Stimulated activated CD8-positive, alpha-beta memory T cell treated with anti-CD3 and anti-CD28 coated beads, Interleukin-12 subunit alpha, Interleukin-12 subunit beta, amount 100 ng/mL, for 4 hours (primary cell): ENCODE measurements around the gene STIP1.
"Not testable (repeated sequence)": the region's sequence is repeated elsewhere in the genome, so short reads cannot be mapped to it uniquely, and the experiment has no call there.

Experiments used
- DNase-seq: peaks from one replicate; pipeline ENCODE4 v3.0.0-alpha.2; 2020; ENCODE audit warnings: low read depth

Gene STIP1

DNA sequence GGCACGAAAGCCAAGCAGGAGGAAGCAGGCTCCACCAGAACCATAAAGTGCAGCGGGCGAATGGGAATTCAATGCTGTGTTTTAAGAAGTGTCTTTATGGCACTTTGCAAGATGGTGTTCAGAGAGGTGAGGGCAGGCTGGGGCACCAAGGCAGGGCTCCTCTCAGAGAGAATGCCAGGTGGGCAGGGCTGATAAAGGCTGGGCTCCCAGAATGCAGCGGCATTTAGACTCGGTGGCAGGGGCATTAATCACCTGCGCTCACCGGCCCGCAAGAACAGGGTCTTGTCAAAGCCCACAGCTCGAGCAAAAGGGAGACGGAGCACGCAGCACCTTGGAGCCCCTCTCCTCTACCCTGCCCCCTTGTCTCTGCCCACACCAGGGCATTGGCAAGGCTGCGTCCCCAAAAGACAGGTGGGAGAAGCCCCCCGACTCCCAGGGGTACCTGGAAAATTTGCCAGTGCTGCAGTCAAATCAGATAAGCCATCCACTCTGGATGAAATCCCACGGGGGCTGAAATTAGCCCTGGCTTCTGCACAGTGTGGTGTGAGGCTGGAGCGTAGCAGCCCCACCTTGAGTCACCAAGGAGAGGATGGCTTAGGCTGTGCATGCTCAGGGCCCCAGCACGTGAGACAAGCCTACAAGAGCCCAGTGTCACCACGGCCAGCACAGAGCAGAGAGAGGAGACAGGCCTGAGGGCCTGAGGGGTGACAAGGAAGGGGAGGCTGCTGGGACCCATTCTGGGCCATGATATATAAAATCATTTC, 28.2 kb upstream of the STIP1 start:
- DNase-seq = no peak

DNA sequence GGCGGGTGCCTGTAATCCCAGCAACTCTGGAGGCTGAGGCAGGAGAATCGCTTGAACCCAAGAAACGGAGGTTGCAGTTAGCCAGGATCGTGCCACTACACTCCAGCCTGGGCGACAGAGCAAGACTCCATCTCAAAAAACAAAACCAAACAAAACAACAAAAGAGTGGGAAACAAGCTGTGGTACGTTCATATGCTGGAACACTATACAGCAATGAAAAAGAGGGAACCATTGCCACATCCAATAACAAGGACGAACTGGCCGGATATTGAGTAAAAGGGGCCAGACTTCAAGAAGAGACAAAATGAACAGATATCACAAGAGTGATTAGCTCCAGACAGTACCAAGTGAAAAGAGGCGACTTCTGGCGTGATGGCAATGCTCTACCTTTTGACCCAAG, 24.9 kb upstream of the STIP1 start:
- DNase-seq = no peak

DNA sequence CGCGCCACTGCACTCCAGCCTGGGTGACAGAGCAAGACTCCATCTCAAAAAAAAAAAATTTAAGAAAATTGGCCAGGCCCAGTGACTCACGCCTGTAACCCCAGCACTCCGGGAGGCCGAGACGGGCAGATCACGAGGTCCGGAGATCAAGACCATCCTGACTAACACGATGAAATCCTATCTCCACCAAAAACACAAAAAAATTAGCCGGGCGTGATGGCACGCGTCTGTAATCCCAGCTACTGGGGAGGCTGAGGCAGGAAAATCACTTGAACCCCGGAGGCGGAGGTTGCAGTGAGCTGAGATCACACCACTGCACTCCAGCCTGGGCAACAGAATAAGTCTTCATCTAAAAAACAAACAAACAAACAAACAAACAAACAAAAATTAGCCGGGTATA, 23.2 kb upstream of the STIP1 start:
- DNase-seq = not testable (repeated sequence)

DNA sequence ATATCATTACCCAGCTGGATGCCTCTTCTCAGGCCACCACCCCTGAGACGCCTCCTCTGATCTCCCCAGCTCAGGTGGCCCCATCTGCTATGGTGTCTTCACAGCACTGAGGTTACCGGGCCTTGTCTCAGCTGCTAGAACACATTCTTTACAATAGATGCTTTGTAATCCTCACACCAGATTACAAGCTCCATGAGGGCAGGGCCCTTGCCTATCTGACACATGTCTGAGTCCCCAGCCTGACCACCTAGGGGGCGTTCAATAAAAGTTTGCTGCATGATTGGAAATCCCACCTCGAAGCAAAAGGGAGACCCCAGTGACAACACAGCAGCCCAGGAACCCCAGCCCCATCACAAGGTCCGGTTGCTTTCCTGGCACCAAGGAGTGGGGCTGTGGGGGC, 22.0 kb upstream of the STIP1 start:
- DNase-seq = no peak

DNA sequence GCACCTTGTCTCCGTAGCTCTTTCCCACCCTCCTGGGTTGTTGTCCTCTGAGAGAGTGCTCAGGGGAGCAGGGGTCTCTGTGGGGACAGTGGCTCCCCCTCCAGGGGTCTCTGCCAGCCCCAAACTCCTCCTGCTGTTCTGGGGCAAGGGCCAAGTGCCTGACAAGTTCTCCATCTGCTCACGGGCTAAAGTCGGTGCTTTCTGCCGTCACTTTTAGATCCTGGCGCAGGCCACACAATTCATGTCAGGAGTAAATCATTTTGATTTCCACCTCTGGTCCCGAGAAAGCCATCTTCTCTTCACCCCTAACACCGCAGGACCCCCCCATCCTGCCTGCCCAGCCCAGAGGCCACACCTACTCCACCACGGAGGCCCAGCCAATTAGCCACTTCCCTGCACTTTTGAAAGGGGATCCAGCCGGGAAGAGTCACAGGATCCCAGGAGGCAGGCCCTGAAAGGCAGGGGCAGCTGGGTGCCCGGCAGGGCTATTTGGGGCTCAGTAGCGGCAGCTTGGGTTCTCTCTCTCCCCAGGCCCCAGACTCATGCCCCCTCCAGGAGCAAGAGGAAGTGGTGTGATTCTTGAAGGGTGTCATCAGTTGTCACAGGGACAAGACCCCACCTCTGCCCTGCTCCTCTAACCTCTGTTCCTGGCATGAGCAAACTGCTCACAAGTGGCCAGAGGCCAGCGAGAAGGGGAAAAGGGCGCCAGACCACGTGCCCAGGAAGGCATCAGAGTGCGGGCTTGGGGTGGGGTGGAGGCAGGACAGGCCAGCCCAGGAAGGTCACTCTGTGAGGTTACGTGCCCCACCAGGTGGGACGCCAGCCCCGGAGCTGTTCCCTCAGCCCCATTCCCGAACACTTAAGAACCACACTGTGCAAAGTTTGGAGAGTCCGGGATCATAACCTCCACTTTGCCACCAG, 21.3 kb upstream of the STIP1 start:
- DNase-seq = no peak

DNA sequence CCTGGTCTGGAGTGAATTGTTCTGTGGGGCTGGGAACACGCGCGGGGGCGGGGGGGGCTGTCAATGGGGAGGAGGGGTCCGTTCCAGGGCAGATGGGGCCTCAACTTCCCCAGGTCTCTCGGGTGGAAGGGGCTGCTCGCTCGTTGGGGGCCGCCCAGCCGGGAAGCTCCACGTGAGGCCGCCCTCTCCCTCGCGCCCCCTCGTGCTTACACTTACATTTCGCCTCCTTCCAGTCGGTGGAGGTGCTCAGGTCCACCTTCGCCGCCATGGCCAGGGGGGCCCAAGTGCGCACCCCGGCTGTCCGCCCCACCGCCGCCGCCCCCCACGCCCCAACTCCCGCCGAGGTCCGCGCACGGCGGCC, 20.5 kb upstream of the STIP1 start:
- DNase-seq = peak; percentile 13

DNA sequence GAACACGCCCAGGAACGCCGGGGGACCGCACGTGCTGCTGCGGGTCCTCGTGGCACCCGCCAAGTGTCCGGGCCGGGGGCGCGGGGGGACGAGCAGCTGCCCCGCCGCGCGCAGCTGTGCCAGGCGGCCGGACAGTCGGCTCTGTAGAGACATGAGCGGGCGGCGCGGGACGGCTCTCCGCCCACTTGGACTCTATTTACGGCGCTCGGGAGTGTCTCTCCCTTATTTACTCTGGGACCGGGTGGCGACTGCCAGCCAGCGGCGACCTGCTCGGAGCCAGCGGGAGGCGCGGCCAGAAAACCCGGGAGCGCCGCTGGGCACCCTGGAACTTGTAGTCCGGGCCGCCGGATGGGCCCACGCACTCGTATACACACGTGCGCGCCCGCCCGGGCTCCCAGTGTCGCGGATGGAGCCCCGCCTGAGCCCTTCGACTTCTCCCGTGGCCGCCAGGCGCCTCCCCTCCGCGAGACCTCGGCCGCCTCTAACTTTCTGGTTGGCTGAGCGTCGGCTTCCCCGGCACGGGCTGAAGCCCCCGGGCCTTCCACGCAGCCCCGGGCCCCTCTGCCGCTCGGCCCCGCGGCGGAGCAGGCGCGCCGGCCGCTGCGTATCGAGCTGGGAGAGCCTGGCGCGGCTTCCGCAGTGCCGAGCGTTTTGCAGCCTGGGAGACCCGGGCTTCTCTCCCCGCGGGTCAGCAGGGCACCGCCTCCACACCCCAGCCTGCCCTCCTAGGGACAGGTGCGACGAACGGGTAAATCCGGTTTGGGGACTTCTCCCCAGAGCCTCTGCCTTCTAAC, 19.9 kb upstream of the STIP1 start, which contains the start of gene MACROD1:
MACROD1 (minus strand) TSS at position 272 of the 794 bp plus-strand sequence; CDS start at position 153, 119 bp downstream.
- DNase-seq = peak; percentile 76

DNA sequence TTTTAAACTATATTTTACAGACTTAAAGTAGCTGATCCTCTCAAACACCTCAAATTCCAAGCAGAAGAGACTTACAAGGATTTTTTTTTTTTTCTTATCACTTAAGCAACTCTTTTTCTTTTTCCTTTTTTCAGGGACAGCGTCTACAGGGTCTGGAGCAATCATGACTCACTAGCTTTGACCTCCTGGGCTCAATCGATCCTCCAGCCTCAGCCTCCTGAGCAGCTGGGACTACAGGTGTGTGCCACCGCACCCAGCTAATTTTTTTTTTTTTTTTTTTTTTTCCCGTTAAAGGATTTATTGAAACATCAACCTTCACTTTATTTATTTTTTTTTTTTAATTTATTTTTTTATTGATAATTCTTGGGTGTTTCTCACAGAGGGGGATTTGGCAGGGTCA, 15.6 kb upstream of the STIP1 start:
- no peak for DNase-seq

DNA sequence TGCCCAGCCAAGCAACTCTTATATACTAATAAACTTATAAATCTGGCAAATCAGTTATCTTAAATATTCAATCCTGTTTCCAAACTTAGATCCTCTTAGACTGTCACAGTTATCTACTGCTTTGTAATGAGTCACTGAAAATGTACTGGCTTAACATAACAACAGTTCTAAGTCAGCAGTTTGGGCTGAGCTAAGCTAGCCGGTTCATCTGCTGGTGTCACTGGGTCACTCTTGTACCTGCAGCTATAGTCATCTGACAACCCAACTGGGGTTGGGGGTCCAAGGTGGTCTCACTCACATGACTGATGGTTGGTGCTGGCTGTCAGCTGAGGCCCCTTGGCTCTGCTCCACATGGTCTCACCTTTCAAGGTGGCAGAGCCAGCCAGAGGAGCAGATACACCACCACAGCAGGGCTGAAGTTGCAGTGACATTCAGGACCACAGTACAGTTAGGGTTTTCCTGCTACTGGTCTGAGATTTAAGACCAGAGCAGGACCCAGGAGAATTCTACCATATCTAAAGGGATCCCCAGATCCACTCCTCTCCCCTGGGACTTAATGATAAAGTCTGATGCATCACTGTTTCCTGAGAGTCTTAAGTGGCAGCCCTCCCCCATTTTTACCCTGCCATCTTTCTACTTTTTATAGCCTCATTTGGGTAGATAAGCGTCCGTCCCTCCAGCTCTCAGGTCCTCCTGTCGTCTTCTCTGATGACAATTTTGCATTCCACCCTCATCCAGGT, 12.2 kb upstream of the STIP1 start:
- no peak for DNase-seq

DNA sequence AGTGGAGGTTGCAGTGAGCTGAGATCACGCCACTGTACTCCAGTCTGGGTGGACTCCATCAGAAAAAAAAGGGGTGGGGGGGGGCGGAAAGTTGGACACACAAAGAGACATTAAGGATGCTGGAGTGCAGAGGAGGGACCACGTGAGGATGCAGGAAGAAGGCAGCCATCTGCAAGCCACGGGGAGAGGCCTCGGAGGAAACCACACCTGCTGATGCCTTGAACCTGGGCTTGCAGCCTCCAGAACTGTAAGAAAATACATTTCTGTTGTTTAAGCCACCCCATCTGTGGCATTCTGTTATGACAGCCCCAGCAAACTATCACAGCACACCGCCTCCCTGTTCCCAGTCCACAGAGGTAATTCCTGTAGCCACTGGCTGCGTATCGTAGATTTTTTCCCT, 9.2 kb upstream of the STIP1 start:
- DNase-seq = no peak

DNA sequence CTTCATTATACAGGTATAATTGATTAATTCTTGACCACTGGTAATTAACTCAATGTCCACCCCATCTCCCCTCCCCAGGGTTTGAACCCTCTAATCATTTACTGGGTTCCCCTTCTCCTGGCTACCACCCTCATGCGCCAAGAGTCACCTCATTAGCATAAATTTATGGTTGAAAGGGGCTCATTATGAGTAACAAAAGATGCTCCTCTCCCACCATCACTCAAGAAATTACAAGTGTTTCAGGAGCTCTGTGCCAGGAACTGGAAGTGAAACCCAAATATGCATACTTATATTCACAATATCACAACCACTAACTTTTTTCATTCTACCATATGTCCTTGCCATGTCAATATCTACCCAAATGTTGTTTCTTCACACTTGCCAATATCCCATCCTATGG, 7.8 kb upstream of the STIP1 start:
- DNase-seq = no peak

DNA sequence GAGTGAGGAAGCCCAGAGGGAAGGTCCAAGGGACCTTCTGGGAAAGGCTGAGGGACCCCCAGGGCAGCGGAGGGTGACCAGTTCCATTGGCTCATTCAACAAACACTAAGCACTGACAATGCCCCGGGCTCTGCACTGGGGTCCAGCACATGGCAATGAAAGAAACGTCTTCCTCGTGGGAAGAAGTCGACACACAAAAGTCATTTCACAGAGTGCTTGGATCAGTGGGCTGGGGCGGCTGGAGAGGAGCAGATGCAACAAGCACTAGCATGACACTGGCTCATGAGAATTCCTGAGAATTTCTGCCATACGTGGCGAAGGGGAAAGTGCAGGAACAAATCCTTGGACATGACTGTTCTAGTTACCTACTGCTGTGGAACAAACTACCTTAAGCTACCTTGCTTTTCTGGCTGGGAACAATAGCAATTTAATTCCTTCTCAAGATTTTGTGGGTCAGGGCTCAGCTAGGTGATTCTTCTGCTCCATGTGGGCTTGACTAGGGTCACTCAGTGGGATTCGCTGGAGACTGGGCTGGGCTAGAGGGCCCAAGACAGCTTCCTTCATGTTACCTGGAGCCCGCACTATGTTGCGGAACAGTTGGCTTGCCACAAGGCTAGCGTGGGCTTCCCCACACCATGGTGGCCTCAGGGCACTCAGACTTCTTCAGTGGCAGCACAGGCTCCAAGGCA, 6.9 kb upstream of the STIP1 start:
- DNase-seq = no peak

DNA sequence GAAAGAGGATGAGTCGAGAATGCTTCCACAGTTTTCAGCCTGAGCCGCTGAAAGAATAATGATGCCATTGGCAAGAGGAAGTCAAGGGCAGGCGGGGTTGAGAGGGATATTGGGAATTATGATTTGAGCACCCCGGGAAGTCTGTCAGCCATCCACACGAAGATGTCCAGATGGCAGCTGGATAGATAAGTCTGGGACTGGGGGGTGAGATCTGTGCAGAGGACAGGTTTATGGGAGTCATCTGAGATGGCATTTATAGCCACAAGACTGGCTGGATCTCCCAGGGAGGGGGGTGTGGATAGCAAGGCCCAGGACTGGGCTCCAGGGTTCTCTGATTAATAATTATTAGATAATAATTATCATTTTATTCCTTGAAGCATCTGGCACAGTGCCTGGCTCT, 5.1 kb upstream of the STIP1 start:
- no peak for DNase-seq

DNA sequence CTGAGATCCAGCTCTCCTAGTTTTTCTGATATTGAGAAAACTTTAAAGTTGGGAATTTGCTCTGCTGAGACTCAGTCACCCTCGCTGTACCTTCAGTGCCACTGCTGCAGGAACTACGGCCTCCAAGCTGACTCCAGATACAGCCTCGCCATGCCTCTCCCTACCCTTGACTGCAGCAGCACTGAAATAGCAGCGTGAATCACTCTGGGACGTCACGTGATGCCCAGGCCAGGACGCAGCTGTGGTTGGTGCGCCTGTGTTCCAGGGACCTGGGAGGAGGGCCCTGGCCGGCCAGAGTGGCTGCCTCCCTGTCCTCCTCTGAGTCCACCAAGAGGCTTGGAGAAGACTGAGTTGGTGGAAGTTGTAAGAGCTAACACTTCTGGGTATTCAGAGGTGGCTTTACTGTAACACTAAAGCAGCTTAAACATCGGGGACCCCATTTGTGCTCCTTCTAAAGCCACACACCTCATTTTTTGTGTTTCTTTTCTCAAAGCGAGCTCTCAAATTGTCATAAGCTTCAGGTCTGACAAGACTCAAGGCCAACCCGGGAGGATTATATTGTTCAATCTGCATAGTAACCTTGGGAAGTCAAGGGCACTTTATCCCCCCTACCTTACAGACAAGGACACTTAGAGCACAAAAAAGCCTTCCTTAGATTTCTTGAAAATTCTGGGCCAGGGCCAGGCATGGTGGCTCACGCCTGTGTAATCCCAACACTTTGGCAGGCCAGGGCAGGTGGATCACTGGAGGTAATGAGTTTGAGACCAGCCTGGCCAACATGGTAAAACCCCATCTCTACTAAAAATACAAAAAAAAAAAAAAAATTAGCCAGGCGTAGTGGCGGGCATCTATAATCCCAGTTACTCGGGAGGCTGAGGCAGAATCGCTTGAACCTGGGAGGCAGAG, 4.2 kb upstream of the STIP1 start:
- DNase-seq = peak; percentile 10

DNA sequence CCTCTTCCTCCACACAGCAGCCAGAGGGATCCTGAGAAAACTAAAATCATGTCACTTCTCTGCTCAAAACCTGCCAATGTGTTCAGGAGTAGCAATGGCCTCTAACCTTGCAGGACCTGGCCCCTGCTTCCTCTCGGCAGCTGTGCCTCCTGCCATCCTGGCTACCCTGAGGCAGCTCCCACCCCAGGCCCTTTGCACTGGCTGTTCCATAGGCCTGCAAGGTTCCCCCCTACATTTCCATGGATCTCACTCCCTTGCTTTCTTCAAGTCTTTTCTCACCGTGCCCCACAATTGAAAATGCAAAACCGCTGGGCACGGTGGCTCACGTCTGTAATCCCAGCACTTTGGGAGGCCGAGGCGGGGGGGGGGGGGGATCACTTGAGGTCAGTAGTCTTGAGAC, 2.1 kb upstream of the STIP1 start:
- no peak for DNase-seq

DNA sequence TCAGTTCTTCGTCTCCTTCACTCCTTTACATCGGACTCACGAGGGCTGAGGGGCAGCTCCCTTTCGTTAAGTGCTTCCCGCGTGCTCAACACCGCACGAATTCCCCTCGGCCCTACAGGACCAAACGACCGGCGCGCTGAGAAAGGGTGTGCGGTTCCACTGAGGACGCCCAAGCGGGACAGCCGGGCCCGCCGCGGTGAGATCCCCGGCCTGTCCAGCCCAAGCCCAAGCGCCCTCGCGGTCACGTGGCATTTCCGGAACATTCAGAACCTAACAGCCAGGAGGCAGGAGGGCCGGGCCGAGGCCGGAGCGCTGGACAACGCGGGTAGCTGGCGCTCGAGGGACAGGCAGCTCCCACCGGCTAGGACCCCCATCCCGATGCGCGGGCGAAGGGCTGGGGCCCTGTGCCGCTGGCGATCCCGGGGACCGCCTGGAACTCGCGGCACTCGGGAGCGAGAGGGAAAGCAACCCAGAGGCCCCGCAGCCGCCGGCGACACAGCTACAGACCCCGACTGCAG, 737 bp upstream of the STIP1 start:
- DNase-seq = no peak

DNA sequence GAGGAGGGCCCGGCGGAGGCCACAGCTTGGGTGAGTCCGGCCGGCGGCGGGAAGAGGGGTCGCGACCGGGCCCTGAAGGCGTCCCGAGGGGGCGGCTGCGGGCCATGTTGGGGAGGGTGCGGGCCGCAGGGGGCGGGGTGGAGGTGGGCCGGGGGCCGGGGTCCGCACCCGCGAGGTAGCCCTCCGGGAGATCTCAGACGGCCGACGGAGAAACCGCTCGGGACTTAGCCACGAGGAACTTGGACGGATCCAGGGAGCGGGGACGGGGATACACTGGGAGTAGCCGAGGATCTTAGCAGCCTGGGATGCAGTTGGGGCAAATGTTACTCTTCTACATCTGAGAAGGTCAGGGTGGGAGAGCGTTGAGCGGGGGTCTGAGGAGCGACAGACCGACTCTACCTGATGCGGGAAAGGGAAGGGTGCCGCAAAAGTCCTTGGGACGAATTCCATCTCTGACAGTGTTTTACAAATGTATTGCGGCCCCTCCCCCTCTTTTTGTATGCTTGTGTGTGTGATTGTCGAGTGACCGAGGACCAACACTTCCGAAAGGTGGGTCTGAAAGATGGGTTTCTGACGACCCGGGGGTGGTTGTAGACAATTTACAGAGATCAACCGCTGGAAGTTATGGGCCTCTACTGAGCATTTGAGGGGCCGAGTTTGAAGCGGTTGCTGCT, 658 bp downstream of the STIP1 start:
- DNase-seq = peak; percentile 19

DNA sequence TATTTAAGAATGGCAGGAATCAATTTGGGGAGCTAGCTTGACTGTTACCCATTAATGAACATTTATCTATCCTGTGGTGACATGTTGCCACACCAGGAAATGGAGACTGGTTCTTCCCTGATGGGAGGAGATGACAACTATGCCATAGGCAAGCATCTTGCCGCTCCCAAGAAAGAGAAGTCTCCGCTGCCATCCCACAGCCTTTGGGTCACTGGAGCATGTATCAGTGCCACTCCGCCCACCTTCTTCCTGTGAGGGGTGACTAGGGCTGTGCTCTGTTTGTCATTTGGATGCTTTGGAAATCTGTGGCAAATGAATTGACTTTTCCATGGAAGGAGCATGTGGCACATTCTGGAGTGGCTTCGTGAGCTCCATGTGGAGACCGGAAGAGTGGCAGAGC, 6.5 kb downstream of the STIP1 start:
- DNase-seq = no peak

DNA sequence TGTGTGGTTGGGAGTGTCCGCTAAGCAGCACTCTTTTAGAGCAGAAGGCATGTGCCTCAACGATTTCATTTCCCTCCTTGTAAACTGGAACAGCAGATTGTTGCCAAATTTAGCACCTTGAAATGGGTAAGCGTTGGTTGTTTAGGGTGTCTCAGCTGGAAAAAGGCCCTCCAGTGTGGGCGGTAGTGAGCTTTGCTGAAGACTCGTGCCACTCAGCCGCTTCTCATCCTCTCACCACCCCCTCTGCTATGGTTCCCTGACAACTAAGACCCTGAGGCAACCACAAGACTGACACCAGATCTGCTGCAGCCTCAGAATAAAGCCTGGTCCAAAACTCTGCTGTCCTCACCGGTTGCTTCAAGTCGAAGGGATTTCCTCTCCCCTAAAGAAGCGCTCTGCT, 10.7 kb downstream of the STIP1 start:
- no peak for DNase-seq
